HG02943 (cell line): ENCODE data around the gene RNF152.
A peak's percentile ranks its signal among the peaks of the same experiment; 100 is the strongest.

Experiments used
- ATAC-seq: cut with Tn5 transposase; IDR thresholded peaks from one replicate; pipeline ENCODE4 v1.9.1; 2021; ENCODE audit warnings: mild to moderate bottlenecking, low read depth, moderate library complexity; ENCODE audit not compliant: unreplicated experiment

Gene RNF152

DNA sequence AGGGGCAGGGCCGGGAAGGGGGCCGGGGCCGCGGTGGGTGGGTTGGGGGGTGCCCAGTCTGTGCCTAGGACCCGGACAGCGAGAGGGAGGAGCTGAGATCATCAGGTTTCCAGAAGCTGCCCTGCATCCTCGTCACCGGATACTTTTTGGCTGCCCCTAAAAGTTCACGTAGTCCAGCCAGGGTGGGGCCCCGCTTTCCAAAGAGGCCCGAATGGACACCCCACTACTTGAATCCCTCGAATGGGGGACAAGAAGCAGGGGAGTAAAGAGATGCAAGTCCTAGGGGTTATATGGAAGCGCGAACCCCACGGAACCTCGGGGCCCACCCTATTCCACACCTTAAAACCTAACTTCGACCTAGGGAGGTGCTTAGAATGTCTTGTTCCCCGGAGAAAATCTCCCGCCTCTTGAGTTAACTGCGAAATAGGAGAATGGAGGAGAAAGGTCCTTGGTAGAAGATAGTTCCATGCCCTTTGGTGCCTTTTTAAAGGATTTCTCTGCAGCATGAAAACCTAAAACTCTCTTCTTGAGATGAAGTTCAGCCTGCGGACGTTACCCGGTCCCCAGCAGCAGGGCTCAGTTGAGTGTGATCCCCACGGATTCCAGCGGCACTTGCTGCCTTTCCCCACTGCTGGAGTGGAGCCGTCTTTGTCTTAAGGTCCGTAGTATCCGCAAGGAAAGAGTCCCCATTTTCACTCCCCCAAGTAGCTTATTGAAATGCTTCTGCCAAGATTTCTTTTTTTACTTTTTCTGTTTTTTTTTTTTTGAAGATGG lies 2.1 kb upstream of the RNF152 start:
- ATAC-seq: no peak

DNA sequence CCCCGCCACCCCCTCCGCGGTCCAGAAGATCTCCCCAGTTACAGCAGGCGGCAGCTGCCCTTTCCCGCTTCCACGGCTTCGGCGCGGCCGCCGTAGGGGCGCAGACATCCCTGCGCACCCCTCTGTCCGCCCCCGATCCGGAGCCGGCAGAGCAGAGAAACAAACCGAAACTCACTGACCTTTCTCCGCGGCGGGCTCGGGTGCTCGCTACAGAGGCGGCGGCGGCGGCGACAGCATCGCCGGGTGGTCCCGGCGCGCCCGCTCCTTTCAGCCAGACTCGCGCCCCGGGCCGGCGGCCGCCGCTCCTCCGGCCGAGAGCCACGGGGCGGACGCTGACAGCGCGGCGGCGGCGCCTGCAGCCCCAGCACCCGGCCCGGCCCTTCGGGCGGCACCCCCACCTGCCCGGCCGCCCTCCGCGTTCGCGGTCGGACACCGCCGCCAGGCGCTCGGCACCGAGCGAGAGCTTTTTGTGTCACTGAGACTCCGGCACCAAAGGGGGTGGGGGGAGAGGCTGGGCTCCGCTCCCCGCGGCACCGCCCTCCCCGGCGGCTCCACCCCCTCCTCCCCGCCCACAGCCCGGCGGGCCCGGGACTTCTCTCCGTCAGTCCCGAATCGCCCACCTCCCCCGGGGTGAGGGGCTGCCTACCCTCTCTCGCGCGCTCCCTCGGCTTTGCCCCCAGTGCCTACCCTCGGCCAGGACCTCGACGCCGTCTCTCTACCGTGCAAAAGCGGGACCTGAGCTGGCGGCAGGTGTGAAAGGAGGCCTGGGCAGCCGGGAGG lies 1.4 kb upstream of the RNF152 start:
- ATAC-seq: peak; percentile 70

DNA sequence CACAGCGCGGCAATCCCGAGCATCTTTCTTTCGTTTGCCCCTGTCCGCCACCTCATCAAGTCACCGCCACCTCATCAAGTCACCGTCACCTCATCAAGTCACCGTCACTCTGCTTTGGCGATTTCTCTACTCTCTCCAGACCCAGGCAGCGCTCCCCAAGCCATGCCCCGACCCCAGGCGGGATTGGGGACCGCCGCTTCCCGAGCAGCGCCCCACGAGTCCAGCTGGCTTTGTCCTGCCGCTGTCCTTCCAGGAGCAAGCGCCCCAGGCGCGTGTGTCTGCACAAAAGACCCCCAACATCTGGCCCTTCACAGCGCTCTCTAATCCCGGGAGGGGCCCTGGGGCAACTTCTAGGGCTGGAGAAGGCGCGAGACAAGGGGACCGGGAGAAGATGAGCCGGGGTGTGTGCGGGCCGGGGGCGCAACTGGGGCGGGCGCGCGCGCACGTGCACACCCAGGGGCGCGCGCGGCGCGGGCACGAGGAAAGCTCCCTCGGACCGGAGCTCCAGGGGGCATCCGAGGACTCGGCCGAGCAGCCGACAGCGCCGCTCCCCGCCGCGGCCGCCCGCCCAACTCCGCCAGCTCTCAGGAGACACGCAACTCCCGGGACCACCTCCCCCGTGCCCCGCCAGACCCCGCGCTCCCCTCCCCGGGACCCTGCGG lies 633 bp upstream of the RNF152 start:
- peak; percentile 25 for ATAC-seq

DNA sequence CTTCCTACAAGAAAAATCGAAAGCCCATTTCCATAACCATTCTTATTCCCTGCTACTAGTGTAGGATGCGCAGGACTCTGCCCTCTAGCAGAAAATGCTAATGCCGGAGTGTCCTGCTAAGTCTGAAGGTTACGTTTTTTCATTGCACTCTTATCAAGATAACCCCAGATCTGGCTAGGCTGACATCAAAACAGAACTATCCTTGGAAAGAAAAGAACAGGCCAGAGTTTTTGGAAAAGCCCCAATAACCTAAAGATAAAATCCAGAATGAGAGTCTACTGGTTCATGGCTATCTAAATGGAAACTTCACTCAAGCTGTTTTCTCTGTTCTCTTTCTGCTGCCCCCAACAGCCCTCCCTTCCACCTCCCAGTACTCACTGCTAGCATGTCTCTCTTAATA lies 913 bp downstream of the RNF152 start:
- ATAC-seq: no peak

DNA sequence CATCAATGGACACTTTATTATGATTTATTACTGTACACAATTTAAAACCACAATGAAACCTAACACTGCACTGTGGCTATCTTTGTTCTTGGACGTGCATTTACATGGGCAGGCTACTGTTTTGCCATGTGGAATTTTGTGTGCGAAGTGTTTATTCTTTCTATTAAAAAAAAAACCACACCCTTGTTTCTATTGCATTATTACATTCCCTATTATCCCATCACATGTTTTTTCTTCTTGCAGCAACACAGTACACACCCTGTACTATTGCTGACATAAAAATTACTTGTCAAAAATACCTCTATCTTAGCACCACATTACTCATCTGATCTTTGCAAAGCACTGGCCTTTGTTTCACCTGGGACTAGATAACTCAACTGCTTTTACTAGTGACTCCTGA lies 1.5 kb downstream of the RNF152 start:
- no peak for ATAC-seq

DNA sequence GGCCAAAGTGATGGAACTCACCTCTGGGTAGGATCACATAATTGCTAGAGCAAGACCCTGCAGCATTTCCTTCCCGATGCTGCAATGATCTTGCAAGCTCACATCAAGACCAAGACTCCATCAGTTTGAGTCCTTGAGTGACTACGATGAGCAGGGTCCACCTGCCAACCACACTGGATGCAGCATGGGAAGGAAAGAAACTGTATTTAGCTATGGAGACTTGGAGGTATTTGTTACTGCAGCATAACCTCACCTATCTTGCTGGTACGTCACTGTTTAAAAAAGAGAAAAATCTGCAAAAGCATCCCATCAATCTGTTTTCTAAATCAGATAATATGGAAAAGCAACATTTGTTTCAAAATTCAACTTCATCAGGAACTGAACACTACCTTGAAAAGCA lies 2.5 kb downstream of the RNF152 start:
- ATAC-seq: no peak

DNA sequence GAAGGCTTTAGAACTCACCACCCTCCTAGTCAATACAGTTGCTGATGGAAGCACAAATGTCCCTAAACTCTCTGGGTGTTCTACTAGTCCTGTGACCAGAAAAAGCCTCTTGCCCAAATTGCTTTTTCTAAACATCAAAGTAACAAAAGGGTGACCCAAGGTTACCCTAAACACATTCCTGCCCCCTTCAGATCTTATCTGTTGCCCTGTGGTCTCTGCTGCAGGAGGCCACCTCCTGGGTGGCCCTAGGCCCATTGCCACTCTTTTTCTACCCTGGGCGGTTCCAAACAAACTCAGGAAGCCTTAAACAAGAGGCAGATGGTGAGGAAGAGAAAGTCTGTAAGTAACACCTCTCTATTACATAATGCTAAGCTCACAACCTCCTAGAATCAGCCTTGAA lies 3.3 kb downstream of the RNF152 start:
- ATAC-seq: no peak

DNA sequence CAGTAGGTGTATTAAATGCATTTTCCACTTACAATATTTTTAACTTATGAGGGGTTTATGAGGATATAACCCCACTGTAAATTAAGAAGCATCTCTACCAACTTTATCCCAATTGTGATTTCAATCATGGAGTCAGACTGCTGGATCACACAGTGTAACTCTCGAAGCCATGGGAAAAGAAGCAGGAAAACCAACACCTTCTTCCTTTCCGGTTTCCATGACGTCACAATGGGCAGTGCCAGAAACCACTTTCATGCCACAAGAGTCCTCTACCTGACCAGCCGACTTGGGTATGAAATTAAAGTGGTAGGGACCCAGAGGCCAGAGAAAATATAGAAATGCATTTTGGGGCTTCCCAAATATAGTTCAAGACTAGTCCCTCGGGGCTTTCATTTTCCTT lies 4.2 kb downstream of the RNF152 start:
- ATAC-seq: no peak

DNA sequence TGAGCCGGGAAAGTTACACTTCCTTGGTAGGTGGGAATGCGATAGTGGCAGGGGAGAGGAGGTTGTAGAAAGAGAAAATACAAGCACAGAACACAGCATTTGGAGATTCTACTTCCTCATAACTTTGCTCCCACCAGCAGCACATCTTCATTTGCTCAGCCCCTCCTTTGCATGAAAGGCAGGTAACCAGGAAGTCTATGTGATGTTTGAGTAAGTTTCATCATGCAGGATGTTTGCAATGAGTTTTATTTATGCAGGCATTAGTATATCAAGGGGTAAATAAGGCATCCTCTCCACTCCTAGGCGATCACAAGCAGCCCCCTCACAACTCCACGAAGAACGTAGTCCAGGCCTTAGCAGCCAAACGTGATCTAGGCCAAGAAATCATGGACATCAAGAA lies 5.0 kb downstream of the RNF152 start:
- no peak for ATAC-seq

DNA sequence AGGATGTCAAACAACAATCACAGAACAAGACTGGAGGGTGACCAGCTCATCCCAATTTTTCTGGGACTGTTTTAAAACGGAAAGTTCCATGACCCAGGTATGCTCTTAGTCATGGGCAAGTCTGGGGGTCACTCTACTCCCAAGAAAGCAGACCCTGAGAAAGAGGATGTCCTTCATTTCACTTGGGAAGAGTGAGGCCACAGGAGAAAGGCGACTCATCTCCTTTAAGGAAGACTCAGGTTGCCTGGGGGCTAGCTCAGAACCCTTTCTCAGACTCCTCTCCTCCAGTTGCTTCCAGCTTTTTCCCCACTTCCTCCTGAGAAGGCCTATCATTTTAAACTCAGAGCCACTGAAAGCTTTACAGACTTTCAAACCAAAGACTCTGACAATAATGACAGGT lies 9.3 kb downstream of the RNF152 start:
- no peak for ATAC-seq

DNA sequence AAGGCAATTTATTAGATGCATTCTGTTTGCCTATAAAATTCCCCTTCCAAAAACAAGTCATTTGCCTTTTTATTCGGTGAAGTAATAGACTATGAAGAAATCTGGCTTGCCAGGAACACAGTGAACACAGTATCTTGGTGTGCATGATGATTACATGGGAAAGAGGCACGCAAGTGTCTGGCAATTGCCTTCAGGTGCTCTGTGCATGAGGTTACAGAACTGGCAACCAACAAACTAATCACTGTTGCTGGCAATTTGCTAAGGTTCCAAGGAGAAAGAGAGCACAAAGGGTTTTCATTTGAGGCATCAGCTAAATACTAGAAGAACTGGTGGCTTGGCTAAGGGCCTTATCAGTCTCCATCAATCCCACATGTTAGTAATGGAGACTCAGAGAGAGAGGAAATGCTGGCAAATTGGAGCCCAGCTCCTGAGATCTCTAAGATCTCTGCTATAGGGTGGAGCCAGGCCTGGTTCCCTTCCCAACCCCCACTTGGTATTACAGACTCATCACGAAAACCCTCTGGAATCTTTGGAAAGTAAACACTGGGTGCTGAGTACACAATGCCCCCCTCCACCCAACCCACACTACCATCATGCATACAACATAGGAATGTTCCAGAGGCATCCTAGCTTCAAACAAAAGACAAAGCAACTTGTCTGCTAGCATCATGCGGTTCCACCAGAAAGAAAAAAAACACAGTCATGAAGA lies 10.4 kb downstream of the RNF152 start:
- ATAC-seq: no peak

DNA sequence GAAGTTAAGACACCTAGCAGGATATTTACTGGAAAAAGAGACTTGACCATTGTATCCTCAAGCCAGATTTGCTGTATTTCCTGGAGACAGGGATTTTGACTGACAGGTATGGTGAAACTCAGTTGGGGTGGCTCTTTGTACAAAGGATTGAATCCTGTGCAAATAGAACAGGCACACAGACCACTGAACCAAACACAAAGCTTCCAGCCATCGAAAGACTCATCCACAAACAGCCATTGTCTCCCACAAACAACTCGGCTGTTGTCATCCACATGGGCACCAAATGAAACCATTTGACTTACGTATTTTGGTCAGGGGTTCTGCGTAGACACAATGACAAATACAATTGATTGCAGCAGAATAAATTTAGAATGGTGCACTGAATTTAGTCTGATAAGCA lies 15.9 kb downstream of the RNF152 start:
- no peak for ATAC-seq

DNA sequence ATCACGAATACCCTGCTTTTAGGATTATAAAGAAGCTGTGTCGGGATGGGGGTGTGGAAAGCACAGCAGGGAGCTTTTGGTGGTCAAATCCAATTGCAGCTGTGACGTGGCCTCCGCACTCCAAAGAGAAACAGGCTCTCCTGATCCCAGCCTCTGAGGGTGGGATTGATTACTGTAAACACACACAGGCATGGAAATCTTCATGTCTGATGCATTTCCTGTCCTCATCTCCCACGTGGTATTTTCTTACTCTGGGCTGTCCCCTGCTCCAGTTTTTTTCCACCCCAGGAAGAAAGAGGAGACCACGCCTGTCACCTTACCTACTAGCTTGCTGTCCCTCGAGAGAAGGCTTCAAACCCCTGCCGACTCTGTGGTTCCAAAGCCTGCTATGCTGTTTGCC lies 22.7 kb downstream of the RNF152 start:
- no peak for ATAC-seq

DNA sequence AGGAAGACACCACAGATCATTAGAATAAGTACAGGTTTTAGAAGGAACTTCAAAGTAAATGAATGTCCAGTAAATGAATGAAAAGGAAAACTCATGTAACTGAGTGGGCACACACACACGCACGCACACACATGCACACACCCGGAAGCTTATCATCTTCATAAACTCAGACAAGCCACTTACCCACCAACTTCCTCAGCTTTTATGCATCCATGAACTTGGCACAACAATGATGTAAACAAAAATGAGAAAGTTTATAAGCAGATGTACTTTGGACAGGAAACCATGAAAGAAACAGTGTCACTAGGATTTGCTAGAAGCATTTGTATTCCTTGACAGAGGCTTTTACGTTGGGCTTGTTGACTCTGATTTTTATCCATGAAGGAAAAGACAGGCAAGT lies 23.2 kb downstream of the RNF152 start:
- no peak for ATAC-seq

DNA sequence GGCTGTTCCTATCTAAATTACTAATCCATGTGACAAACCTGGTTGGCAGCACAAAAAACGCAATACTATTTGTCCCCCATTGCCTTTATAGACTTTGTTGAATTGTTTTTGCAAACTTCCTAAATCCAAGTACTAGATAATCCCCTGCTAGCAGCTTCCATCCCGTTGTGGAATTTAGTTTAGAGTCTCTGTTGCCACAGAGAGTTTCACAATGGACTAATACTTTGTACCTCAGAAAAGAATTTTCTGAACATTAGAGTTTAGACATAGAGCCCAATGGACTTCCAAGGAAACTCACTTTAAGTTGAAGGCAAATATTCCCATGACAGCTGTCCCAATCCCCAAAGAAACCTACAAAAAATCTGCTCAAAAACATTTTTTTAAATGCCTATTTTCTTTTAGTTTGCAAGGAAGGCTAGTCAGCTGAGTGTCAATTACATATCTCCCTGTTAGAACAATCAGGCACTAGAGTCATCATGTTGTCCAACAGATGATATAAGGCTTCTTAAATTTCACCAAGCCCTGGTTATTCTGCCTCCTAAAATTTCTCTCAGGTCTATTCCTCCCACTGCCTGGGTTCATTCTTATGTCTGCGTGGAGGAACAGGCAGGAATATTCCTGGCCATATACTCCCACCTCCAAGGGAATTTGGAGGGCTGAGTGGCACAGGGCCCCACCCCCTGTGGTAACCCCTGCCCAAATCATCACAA lies 27.2 kb downstream of the RNF152 start:
- ATAC-seq: no peak

DNA sequence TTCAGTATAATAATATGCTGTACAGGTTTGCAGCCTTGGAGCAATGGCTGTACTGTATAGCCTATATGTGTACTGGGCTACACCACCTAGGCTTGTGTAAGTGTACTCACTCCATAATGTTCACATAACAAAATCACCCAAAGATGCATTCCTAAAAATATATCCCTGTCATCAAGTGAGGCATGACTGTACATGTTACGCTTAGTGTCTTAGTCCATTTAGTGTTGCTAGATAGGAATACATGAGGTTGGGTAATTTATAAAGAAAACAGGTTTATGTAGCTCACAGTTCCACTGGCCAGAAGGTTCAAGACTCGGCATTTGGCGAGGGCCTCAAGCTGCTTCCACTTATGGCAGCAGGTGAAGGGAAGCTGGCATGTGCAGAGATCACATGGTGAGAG lies 31.4 kb downstream of the RNF152 start:
- ATAC-seq: no peak

DNA sequence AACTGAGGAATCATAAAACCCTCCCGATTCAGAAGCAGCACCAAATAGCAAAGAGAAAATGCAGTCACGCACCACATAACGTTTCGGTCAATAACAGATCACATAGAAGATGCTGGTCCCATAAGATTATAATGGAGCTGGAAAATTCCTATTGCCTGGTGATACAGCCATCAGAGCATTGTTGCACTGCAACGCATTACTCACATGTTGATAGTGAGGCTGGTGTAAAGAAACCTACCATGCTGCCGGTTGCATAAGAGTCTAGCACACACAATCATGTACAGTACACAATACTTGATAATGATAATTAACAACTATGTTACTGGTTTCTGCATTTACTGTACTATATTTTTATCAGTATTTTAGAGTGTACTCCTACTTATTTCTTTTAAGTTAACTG lies 32.5 kb downstream of the RNF152 start:
- no peak for ATAC-seq

DNA sequence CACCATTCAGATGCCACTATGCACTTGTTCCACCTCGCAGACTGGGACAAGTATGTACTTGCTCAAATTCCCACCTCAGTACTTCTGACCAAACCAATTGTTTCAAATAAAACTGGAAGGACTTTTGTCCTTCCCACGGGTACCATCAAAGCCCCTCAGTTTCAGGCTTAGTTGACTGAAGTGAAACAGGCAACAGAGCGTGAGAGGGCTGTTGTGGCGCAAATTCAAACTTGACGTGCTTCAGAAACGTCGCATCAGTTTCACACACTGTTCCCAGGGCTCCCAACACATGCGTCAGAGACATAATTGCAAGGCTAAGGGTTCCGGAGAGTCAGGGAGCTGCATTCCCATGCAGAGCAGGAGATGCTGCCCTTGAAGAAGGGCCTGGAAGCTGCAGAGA lies 33.7 kb downstream of the RNF152 start:
- ATAC-seq: no peak

DNA sequence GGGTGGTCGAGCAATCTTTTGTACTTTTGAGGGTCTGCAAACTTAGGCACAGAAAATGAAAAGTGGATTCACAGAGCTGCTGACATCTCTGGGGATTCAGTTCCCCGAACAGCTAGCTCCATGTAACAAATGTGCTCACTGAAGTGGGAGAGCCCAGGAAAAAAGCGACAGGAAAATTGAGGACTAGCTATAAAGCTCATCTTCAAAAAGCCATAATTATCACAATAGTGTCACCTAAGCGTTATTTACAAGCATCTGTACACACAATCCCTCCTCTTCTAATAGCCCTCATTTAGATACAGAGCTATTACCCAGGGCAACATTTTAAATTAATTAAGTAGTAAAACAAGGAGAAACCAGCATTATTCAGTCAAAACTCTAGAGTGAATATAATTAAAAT lies 36.1 kb downstream of the RNF152 start:
- no peak for ATAC-seq
